DMS 273 (cell line): ENCODE measurements around the gene GRB10.
"Not testable (repeated sequence)": the region's sequence is repeated elsewhere in the genome, so short reads cannot be mapped to it uniquely, and the experiment has no call there.

Source experiments
- DNase-seq: peaks from one replicate; lab custom pipeline; 2025; ENCODE audit not compliant: unreplicated experiment; lab: John Stamatoyannopoulos, UW

GRB10 gene

DNA sequence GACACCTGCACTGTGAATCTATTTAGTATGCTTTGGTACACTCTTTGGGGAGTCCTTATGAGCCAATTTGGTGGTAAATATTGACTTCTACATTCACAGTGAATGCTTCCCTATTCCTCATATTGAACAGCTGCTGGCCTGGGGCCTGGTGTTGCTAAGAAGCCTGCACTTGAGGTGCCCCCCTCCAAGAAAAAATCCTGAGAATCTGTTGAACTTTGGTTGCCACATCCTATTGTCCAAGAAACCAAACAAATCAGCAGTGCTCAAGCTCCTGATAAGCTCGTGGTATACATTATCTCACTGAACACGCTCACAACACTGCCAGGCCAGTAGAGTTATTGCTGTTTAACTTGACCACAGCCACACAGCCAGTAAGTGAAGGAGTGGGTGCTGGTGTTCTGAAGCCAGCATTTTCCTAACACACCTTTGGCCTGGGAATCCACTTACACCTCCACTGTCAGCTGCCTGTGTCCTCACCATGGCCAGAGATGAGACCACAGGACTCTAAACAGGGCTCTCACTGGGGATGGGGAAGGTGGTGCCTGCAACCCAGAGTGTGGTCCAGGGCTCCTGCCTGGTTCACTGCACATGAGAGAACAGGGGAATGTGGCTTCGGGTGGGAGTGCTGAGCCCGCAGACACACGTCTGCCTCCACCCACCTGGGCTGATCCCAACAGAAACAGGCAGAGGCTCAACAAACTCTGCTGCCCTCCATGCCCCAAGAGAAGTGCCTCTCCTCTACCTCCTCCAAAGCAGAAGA lies 224.2 kb downstream of the GRB10 start:
- no peak for DNase-seq

DNA sequence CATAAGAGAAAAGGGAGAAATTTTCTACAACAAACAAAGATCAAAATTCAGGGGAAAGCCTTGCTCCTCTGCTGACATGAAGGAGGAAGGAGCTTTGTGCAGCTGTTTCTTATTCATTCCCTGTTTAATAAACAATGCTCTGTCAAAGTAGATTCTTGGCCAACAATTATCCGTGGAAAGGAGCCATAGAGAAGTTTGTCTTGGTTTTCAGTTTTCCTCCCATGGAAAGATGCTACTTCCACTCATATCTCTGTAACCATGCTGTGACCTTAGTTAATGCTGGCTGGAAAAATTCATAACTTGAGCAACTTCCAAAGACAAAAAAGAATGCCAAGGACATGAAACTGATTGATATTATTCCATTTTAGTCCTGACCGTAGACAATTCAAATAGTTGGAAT lies 225.6 kb downstream of the GRB10 start:
- no peak for DNase-seq

DNA sequence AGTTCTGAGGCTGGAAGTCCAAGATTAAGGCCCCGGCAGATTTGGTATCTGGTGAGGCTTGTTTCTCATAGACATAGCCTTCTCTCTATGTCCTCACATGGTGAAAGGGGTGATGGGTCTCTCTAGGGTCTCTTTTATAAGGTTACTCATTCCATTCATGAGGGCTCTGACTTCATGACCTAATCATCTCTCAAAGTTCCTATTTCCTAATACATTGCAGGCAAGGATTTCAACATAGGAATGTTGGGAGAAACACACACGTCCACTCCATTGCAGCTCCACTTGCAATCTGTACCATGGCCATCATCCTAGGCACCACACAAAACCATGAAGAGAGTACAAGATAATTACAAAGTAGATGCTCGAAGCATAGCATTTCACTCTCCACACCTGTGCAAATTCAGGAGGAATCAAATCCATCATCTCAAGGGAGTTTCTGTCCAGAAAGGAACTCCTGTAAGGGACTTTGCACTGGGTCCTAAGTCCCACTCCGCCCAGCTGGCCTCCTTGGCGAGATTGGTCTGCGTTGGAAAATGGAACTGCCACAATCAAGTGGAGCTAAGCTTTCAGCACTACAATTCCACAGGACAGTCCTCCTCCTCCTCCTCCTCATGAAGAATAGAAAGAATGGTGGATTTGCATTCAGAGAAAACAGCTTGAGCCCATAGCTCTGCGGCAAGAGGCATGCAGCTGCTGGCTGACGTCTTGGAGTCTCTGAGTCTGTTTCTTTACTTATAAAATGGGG lies 226.3 kb downstream of the GRB10 start:
- DNase-seq = no peak

DNA sequence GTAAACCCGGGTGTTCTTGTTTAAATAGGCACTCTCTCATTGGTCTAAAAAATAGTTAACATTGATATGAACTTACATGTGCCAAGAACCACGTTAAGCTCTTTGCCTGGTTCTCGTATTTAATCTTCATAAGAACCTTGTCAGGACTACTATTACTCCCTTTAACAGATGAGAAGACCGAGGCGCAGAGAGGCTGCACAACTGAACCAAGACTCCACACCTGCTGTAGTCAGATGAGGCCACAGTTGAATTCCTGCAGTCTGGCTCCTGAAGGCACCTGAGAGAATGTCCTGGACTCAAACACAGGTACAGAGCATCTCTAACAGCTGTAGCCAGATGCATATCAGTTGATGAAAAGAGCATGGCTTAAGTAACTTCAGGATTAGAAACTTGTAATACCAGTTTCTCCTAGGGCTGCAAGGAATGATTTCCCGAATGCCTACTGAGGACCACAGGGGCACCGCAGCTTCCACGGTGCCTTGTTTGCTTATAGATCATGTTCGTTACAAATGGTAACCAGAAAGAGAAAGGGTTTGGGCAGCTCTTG lies 227.0 kb downstream of the GRB10 start:
- DNase-seq = no peak

DNA sequence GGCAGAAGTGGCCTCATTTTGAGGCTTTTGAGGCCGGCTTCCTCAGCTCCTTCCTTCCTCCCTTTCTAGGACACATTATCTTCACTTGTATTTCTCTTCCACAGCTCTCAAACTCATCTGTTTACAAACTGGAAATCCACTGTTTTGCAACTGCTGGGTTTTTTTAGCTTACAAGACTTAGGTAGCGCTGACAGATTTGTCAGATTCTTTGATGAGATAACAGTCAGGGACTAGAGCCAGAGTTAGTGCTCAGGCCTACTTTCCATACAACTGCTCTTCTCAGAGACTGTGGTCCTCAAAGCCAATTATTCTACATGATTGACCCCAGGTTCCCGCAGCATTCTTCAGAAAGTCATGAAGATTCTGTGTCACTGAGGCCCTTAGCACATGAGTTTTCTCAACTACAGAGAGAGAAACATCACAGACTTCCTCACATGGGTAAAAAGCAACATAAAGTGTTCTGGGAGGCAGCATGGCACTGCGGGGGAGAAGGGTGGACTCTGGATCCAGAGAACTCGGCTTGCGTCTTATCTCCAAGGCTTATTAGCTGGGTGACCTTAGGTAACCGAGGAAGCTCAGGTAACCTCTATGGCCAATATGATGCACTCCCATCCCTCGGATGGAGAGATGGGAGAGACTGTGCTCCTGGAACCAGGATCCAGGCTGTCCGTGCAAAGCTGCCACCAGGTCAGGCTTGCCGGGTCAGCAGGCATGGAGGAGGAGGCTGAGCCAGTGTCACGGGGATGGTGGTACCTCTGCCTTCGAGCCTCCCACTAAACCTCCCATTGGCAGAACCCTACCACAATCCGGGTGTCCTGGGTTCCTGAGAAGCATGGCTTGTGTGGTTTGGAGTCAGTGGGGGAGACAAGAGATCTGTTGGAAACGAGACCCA lies 228.0 kb downstream of the GRB10 start:
- DNase-seq = peak; percentile 44

DNA sequence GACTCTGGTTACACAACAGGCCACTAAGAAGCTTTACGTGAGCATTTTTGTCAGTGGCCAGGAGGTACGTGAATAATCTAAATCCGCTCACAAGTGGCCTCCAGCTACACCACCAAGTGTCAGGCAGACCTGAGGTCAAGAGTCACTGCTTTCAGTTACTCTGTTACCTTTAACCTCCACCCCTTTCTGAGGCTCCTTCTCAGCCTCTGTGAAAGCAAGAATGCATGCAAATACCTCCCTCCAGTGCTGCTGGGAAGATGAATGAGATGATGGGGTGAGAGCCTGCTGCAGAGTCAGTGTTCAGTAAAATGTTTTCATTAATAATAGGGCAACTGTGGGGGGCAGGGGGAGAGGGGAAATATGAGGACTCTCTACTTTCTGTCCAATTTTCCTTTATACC lies 228.7 kb downstream of the GRB10 start:
- DNase-seq = no peak

DNA sequence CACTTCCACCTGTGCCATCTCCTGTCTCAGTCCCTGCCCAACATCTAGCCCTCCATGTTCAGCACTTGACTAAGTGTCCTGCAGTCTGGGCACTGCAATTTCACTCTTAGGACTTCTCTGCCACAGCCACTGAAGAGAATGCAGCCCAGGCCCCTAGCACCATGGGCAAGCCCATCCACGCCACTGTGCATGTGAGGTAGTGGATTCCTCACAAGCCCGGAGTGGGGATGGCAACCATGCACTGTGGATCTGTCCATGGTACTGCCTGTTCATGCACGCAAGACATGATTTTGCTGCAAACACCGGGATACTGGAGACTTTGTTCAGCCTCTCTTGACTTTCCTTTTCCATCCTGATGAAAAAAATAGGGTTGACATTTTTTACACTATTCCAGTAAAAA lies 229.8 kb downstream of the GRB10 start:
- DNase-seq = peak; percentile 20

DNA sequence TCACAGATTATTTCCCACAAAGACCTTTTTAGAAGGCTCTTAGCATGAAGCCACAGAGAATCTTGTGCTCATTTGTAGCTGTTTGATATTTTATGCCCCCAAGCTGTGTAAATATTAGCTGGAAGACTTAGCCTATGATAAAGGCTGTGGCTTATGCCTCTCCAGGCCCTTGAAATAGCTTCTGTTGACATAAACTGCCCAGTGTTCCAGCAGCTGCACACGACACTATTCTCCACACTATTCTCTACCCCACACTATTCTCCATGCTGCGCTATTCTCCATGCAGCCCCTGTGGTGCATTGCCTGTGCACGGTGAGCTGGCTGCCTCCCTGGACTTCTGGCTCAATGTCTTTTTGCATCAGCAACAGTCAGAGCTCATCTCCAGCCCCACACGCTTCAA lies 230.6 kb downstream of the GRB10 start:
- no peak for DNase-seq

DNA sequence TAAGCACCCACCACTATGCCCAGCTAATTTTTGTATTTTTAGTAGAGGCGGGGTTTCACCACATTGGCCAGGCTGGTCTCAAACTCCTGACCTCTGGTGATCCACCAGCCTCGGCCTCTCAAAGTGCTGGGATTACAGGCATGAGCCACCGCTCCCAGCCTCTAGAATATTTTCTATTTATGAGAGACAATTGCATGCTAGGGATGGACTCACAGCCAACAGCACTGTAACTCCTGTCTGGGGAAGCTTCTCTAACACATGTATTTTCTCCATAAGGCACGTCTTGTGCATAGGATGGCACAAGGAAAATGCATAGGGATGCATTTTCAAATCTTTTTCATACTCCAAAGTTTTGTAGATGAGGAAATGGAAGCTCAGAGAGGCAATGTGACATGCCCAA lies 237.1 kb downstream of the GRB10 start:
- DNase-seq = not testable (repeated sequence)

DNA sequence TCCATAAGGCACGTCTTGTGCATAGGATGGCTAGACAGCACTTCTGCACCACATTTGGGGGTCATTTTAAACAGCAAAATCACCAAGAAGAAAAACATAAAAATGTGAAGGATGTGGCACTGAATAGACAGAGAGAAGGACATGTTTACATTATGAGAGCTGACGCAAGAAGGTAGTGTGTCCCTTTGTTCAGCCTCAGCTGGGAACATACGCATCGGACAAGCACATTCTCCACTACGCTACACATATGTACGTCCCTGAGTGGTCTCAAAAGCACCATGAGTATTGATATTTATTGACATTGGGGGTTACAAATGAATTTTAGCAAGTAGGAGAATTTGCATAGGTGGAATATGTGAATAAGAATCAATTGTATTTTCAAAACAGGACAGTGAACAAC lies 237.7 kb downstream of the GRB10 start:
- DNase-seq = no peak

DNA sequence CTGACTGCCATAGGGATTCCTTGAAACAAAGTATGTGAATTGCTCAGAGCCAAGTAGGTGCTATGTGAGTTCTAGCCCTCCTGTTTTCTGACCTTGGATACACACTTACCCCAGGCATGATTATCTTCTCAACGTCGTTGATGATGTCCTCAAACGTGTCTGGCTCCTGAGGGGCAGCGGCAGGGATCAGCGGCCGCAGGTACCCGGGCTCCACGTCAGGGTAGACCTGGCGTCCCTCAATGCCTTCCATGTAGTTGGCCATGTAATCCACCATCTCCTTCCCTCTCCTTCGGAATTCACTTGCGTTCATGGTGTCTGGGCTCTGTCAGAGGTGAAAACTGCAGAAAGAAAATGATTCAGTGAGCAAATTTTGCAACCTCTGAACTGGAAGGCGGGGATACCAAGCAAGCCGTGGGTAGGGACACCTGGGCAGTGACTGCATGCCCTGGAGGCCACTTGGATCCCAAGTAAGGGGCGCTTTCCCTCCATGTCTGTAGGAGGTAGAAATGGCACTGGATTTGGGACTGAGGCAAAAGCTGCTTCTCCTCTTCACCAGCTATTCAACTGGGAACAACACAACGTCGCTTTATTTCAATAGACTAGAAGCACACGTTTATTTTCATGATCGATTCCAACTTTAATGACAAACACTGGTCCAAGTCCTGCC lies 238.8 kb downstream of the GRB10 start:
- no peak for DNase-seq

DNA sequence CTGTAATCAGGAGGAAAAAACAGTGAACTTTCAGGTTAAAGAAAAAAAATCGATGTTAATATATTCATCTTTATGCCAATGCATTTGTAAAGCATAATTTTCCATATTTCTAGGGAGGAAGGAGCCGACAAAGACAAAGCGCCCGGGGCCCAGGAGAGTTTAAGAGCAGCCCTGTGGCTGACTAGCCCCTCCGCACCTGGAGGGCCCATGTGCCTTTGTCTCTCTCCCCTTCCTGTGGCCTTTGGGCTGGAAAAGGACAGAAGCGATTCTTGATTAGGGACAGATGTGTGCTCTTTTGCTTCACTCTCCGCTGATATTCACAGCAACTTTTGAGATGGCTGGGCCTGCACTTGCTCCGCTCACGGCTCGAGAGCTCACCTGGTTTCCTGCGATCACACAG lies 240.6 kb downstream of the GRB10 start:
- no peak for DNase-seq

DNA sequence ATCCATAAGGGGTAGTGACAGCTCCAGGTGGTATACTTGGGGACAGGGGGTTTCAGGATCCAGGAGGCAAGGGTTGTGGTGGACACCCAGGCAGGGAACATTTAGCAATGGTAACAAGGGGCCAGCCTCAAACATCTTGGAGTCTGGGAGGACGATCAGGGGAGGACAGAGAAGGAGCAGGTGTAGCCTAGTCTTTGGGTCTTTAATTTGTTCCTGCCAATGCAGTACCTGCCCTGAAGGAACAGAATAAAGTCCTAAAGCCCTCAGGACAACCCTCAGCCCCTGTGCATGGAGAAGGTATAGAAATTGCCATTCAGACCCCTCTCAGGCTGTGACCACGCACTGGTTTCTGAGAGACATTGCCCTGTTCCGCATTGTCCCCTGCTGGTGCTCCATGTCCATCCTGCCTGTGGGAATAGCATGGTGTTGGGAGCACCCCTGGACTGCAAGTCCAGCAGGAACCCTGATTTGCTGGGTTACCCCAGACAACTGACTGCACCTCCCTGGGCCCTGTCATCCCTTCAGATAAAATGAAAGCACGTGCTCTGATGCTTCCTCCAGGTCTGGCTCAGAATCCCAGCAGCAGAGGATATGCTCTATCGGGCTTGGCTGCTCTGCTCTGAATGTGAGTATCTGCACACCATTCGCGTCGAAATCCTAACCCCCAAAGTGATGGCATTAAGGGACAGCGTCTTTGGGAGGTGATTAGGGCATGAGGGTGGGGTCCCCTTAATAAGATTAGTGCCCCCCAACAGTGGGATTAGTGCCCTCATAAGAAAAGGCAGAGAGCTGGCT lies 241.7 kb downstream of the GRB10 start:
- no peak for DNase-seq
